Omental fat pad (tissue), 4 donors: ENCODE measurements around the gene SLC4A1AP. TPM values are rescaled to one million over a fixed set of nuclear protein-coding genes. Genes with fewer than 3 reads are reported as not detected.

Source experiments
- ATAC-seq: fragments of 150-250 bp; one replicate; pipeline ENCODE4 v1.9.1; 2016; ENCODE audit warnings: mild to moderate bottlenecking, moderate library complexity; ENCODE audit not compliant: low FRiP score
- DNase-seq: peaks from one replicate; pipeline ENCODE4 v3.0.0-alpha.2; 2019; ENCODE audit warnings: low spot score
- CTCF ChIP-seq, 3 donors: fragments of 450-650 bp; IDR thresholded peaks; one replicate each; pipeline ENCODE4 v1.5.1; 2016 to 2017; ENCODE audit warnings: antibody characterized with exemption in 3 of 3, mild to moderate bottlenecking in 3 of 3, moderate library complexity in 2 of 3
- small RNA-seq: library from RNA; depleted of rRNA; stranded (forward); fragments of <200 nt; gene quantifications from one replicate; pipeline ENCODE3, GENCODE V24; 2016
- total RNA-seq, 4 donors: library from RNA; depleted of rRNA; stranded (reverse); fragments of >200 nt; gene quantifications; one replicate each; pipeline ENCODE4 v1.1.0, GENCODE V29; 2016

Gene SLC4A1AP
- total RNA-seq, 4 donors from 2014 or later = 16.1 to 24.1 (median 20.4) TPM

DNA sequence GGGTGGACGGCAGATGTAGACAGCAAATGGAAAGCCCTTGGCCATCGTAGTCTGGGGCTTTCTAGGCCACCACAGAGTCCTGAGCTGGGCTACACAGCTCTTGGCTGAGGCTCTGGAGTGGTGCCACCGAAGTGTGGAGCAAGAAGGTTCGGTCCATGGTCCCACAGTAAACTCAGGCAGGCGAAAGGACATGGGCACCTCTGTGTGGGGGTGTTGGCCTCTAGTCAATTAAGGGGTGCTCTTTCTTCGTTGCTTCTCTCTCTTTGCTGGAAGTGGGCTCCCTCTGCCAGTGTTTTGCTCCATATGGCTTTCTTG lies 73.2 kb downstream of the SLC4A1AP start:
- DNase-seq = no peak
- ATAC-seq = no peak
- TF ChIP-seq CTCF (IDR thresholded peaks at IDR 0.05) = no peak

GRCh38 chr2:27737676-27738348 lies 74.1 kb downstream of the SLC4A1AP start:
- no peak for TF ChIP-seq CTCF (IDR thresholded peaks at IDR 0.05)
- no peak for DNase-seq
- ATAC-seq = peak; percentile 67

GRCh38 chr2:27738349-27739057 lies 74.8 kb downstream of the SLC4A1AP start:
- no peak for DNase-seq

GRCh38 chr2:27739058-27739373 lies 75.3 kb downstream of the SLC4A1AP start:
- ATAC-seq (no peak), DNase-seq (no peak)
- no peak for TF ChIP-seq CTCF (IDR thresholded peaks at IDR 0.05)

More at GRCh38 chr2:27738349-27739057, 74.8 kb downstream of the SLC4A1AP start:
- no peak for TF ChIP-seq CTCF (IDR thresholded peaks at IDR 0.05)
- no peak for ATAC-seq

DNA sequence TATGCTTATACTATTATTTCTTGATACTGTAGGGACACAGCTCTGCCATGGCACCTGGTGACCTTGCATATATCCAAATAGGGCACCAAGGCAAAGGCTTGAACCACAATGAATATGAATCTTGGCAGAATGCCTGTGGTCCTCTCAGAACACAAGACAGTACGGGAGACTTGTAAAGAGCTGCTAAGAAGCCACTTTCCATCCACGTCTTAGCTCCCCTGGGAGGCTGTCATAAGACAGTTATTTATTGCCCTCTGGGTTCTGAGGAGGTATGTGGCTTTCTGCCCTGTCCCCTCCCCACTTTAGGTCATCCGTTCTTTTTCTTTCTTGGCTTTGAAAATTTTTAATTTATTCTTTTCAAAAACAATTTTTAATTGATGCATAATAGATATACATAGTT lies 78.0 kb downstream of the SLC4A1AP start:
- ATAC-seq (no peak), DNase-seq (no peak)
- no peak for TF ChIP-seq CTCF (IDR thresholded peaks at IDR 0.05)

DNA sequence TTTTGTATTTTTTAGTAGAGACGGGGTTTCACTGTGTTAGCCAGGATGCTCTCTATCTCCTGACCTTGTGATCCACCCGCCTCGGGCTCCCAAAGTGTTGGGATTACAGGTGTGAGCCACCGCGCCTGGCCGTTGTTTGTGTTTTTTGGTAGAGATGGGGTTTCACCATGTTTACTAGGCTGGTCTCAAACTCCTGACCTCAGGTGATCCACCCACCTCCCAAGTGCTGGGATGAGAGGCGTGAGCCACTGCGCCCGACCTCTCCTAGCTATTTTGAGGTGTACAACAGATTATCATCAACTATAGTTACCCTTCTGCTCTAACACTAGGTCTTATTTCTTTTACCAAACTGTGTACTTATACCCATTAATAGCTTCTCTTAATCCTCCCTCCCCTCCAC lies 78.9 kb downstream of the SLC4A1AP start:
- no peak for ATAC-seq
- no peak for DNase-seq
- no peak for TF ChIP-seq CTCF (IDR thresholded peaks at IDR 0.05)

Small RNAs within 50 kb of the gene (small RNA-seq; reads per million reads assigned to genes)
- gene RF00340 = not detected

Other genes with a start within 250 kb of the SLC4A1AP start
- 10 to 100 TPM; 65.6 to 75.5 (median 71.8) TPM for gene NRBP1, start 235.3 kb upstream of the SLC4A1AP start, total RNA-seq
- 1 to 10 TPM in 2 of 4 donors, under 1 TPM in 1, not detected in 1; 0.75 to 1.8 (median 1.3) TPM for gene KRTCAP3, start 221.5 kb upstream of the SLC4A1AP start, total RNA-seq
- gene IFT172, start 174.1 kb upstream of the SLC4A1AP start, total RNA-seq = 10 to 100 TPM; 13.6 to 40.5 (median 32.4) TPM
- 10 to 100 TPM; 24.0 to 82.0 (median 52.2) TPM for gene FNDC4, start 168.7 kb upstream of the SLC4A1AP start, total RNA-seq
- gene GCKR, start 167.1 kb upstream of the SLC4A1AP start, total RNA-seq = 1 to 10 TPM in 3 of 4 donors, under 1 TPM in 1; 0.56 to 1.7 (median 1.4) TPM
- 10 to 100 TPM; 15.6 to 74.2 (median 20.2) TPM for gene ZNF512, start 80.8 kb upstream of the SLC4A1AP start, total RNA-seq
- 1 to 10 TPM; 1.2 to 8.0 (median 3.2) TPM for gene CCDC121, start 34.9 kb upstream of the SLC4A1AP start, total RNA-seq
- 10 to 100 TPM; 21.0 to 32.5 (median 24.9) TPM for gene GPN1, start 34.8 kb upstream of the SLC4A1AP start, total RNA-seq
- gene SUPT7L, start 275 bp upstream of the SLC4A1AP start, total RNA-seq = 10 to 100 TPM; 24.9 to 32.9 (median 28.0) TPM
- gene MRPL33, start 107.8 kb downstream of the SLC4A1AP start, total RNA-seq = 100 to 1,000 TPM; 109 to 130 (median 116) TPM
- 10 to 100 TPM in 1 of 4 donors, 1 to 10 TPM in 3; 2.1 to 12.3 (median 4.8) TPM for gene RBKS, start 226.5 kb downstream of the SLC4A1AP start, total RNA-seq
- gene BABAM2, start 226.8 kb downstream of the SLC4A1AP start, total RNA-seq = 10 to 100 TPM; 29.2 to 41.0 (median 36.5) TPM